Chondrocyte (in vitro differentiated cells): Measurements from ENCODE around the gene SMC3. TPM values are rescaled to one million over a fixed set of nuclear protein-coding genes. Genes with fewer than 3 reads are reported as not detected.
"Not testable (repeated sequence)": the region's sequence is repeated elsewhere in the genome, so short reads cannot be mapped to it uniquely, and the experiment has no call there.

ENCODE experiments used
- DNase-seq: peaks from one replicate; pipeline ENCODE4 v3.0.0; 2021; ENCODE audit warnings: mixed read lengths, low spot score
- H3K27ac Mint-ChIP-seq: one replicate; pipeline ENCODE4 v1.8.0; 2021; ENCODE audit warnings: mild to moderate bottlenecking, moderate library complexity, mixed read lengths; ENCODE audit not compliant: unreplicated experiment
- H3K27me3 Mint-ChIP-seq: 2 replicates; pipeline ENCODE4 v1.8.0; 2021; ENCODE audit warnings: low read depth, mixed read lengths
- H3K36me3 Mint-ChIP-seq: 2 replicates; pipeline ENCODE4 v1.8.0; 2021; ENCODE audit warnings: low read depth, mixed read lengths
- H3K4me1 Mint-ChIP-seq: 2 replicates; pipeline ENCODE4 v1.8.0; 2021; ENCODE audit warnings: low read depth, mild to moderate bottlenecking, mixed read lengths
- H3K4me3 Mint-ChIP-seq: one replicate; pipeline ENCODE4 v1.8.0; 2021; ENCODE audit warnings: mild to moderate bottlenecking, moderate library complexity, mixed read lengths; ENCODE audit not compliant: unreplicated experiment
- H3K9me3 Mint-ChIP-seq: 2 replicates; pipeline ENCODE4 v1.8.0; 2021; ENCODE audit warnings: low read depth, mixed read lengths
- CTCF ChIP-seq: fragments of 200-600 bp; sonication (generic); IDR thresholded peaks from 2 replicates; pipeline ENCODE4 v1.5.0; 2021; ENCODE audit warnings: antibody characterized with exemption, mild to moderate bottlenecking, moderate library complexity
- total RNA-seq: library from RNA; stranded (reverse); gene quantifications from 3 replicates; pipeline ENCODE4 v1.2.1, GENCODE V29; 2021

SMC3 gene
- total RNA-seq, 1 donor from 2014 or later: 29.3 TPM

- H3K9me3 Mint-ChIP-seq: no peaks in the 10 kb centered on the region
- TF ChIP-seq CTCF: no peak
- H3K4me3 Mint-ChIP-seq: no peak overlapping the region
- H3K4me1 Mint-ChIP-seq: peaks cover 10% of the 10 kb centered on the region
- no peaks in the 10 kb centered on the region for H3K36me3 Mint-ChIP-seq
- DNase-seq: no peak
- peaks cover 1% of the 10 kb centered on the region for H3K27me3 Mint-ChIP-seq
- H3K27ac Mint-ChIP-seq: no peak overlapping the region
Measured at GRCh38 chr10:110617425-110618229, 50.1 kb downstream of the SMC3 start.

GRCh38 chr10:110618230-110618610, 50.7 kb downstream of the SMC3 start:
- peaks cover 1% of the 10 kb centered on the region for H3K27me3 Mint-ChIP-seq
- TF ChIP-seq CTCF: no peak
- peaks cover 10% of the 10 kb centered on the region for H3K4me1 Mint-ChIP-seq
- DNase-seq: no peak
- H3K36me3 Mint-ChIP-seq: no peaks in the 10 kb centered on the region
- H3K27ac Mint-ChIP-seq: no peak overlapping the region
- H3K4me3 Mint-ChIP-seq: no peak overlapping the region
- H3K9me3 Mint-ChIP-seq: peaks cover under 1% of the 10 kb centered on the region

- Mint-ChIP-seq H3K9me3 (peaks cover 2% of the 10 kb centered on the region), H3K27me3 (peaks cover 4% of the 10 kb centered on the region), H3K27ac (no peak overlapping the region), H3K4me1 (peaks cover 8% of the 10 kb centered on the region), H3K36me3 (no peaks in the 10 kb centered on the region), H3K4me3 (no peak overlapping the region)
- DNase-seq: no peak
- no peak for TF ChIP-seq CTCF
Measured at GRCh38 chr10:110619514-110620397, 52.3 kb downstream of the SMC3 start.

GRCh38 chr10:110620398-110620719, 52.9 kb downstream of the SMC3 start:
- Mint-ChIP-seq H3K4me1 (peaks cover 2% of the 10 kb centered on the region), H3K36me3 (no peaks in the 10 kb centered on the region), H3K27ac (no peak overlapping the region), H3K9me3 (peaks cover 2% of the 10 kb centered on the region), H3K4me3 (no peak overlapping the region), H3K27me3 (peaks cover 6% of the 10 kb centered on the region)
- DNase-seq: no peak
- no peak for TF ChIP-seq CTCF

GRCh38 chr10:110623316-110623715, 55.8 kb downstream of the SMC3 start:
- not testable (repeated sequence) for H3K4me3 Mint-ChIP-seq, H3K9me3 Mint-ChIP-seq, H3K4me1 Mint-ChIP-seq, H3K36me3 Mint-ChIP-seq, H3K27me3 Mint-ChIP-seq, DNase-seq, H3K27ac Mint-ChIP-seq
